HG03558 (cell line): ENCODE results near the gene ZCWPW1.
"Not testable (repeated sequence)": the region's sequence is repeated elsewhere in the genome, so short reads cannot be mapped to it uniquely, and the experiment has no call there.

Source experiments
- ATAC-seq: cut with Tn5 transposase; IDR thresholded peaks from one replicate; pipeline ENCODE4 v1.9.1; 2021; ENCODE audit warnings: moderate number of reproducible peaks; ENCODE audit not compliant: unreplicated experiment; ENCODE audit errors: extremely low read depth

The ZCWPW1 gene

DNA sequence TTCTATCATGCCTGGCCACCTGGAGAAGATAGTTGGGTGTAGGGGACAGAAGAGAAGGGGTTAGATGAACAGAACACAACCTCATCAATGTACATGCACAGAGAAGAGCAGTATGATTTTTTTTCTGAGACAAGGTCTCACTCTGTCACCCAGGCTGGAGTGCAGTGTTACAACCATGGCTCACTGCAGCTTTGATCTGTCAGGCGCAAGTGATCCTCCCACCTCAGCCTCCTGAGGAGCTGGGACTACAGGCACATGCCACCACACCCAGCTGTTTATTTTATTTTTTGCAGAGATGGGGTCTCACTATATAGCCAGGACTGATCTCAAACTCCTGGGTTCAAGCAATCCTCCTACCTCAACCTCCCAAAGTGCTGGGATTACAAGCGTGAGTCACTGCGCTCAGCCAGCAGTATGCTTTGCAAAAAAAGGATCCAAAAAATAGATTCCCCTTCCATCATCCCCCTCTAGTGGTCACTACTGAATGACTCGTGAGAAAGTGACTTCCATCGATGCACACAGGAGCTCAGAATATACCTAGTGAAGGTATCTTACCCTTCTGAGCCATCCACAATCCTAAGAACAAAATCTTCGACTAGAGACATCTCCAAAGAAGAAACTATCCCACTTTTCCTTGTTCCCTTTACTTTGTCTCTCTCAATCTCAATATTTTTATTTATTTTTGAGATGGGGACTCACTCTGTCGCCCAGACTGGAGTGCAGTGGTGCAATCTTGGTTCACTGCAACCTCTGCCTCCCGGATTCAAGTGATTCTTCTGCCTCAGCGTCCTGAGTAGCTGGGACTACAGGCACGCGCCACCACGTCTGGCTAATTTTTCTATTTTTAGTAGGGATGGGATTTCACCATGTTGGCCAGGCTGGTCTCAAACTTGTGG lies 21.0 kb downstream of the ZCWPW1 start:
- no peak for ATAC-seq

DNA sequence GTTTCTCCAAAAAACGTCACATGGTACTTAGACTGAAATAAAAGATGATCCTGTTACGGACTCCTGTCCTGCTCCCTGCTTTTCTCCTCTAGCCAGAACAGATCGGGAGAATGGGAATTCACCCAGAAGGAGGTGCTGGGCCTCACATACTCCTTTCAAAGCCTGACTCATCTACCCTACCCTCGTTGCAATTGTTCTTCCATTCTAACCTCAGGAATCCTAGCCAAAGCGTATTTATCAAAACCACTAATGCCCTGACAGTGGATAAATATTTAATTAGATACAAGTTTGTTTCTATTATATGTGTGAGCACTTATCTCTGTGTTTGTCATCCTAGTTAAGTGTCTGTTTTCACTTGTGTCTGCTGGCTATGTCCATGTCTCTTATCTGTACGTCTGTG lies 21.7 kb downstream of the ZCWPW1 start:
- no peak for ATAC-seq

GRCh38 chr7:100402241-100402640 lies 26.3 kb downstream of the ZCWPW1 start:
- ATAC-seq: no peak

- no peak for ATAC-seq
Measured at GRCh38 chr7:100401811-100402210, 26.7 kb downstream of the ZCWPW1 start.

- ATAC-seq: no peak
Measured at GRCh38 chr7:100400656-100401055, 27.8 kb downstream of the ZCWPW1 start.

- no peak for ATAC-seq
Measured at GRCh38 chr7:100400041-100400440, 28.5 kb downstream of the ZCWPW1 start.

DNA sequence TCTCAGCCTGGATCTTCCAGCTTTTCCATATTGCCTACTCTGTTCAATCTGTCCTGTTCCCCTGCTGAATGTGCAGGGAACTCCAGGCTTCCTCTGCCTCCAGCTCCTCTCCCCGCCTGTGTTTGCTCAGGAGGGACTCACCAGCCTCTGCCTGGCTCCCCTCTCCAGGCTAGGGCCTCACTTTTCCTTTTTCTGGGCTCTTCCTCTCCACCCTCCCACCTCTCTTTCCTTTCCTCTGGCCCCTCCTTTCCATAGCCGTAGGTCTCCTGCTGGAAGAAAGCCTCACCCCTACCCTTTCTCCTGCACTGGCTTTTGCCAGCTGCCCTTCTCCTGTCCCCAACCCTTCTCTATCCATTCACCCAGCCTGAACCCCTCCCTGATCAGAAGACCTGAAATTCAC lies 30.3 kb downstream of the ZCWPW1 start:
- ATAC-seq: no peak

- no peak for ATAC-seq
Measured at GRCh38 chr7:100397315-100398081, 31.0 kb downstream of the ZCWPW1 start.

DNA sequence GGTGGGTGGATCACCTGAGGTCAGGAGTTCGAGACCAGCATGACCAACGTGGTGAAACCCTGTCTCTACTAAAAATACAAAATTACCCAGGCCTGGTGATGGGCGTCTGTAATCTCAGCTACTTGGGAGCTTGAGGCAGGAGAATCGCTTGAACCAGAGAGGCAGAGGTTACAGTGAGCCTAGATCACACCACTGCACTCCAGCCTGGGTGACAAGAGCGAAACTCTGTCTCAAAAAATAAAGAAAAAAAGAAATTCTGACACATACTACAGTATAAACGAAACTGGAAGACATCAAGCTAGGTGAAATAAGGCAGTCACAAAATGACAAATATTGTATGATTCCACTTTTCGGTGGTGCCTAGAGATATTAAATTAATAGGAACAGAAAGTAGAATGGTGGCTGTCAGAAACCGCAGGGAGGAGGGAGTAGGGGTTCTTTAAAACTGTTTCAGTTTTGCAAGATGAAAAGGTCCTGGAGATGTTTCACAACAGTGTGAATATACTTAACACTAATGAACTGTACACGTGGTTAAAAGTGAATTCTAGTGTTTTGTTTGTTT lies 32.0 kb downstream of the ZCWPW1 start:
- peak; percentile 96 for ATAC-seq

GRCh38 chr7:100394077-100394476 lies 34.4 kb downstream of the ZCWPW1 start:
- no peak for ATAC-seq

DNA sequence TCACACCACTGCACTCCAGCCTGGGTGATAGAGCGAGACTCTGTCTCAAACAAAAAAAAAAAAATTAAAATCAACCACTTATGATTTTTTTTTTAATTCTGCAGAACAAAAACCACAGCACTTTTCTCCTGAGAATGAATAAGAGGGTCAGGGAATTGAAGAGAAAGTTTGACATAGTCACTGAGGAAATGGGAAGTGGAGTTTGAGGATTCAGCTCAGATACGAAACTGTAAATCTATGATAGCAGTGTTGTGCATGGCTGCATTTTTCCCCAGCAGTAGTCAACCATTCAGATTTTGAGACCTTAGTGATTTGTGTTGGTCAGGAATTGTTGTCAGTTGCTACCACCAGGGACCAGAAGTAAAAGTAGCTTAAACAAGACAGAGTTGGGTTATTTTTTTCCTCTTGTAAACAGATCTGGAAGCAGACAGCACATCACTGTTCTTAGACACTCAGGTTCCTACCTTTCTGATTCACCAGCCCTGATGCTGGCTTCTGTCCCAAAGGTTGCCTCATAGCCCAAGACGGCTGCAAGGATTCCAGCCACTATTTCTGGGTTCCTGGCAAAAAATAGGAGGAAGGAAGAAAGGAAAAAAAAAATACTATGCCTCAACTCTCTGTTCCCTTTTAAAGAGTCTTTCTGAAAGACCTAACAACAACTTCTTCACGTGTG lies 35.1 kb downstream of the ZCWPW1 start:
- ATAC-seq: no peak

GRCh38 chr7:100390286-100391009 lies 38.1 kb downstream of the ZCWPW1 start:
- no peak for ATAC-seq

DNA sequence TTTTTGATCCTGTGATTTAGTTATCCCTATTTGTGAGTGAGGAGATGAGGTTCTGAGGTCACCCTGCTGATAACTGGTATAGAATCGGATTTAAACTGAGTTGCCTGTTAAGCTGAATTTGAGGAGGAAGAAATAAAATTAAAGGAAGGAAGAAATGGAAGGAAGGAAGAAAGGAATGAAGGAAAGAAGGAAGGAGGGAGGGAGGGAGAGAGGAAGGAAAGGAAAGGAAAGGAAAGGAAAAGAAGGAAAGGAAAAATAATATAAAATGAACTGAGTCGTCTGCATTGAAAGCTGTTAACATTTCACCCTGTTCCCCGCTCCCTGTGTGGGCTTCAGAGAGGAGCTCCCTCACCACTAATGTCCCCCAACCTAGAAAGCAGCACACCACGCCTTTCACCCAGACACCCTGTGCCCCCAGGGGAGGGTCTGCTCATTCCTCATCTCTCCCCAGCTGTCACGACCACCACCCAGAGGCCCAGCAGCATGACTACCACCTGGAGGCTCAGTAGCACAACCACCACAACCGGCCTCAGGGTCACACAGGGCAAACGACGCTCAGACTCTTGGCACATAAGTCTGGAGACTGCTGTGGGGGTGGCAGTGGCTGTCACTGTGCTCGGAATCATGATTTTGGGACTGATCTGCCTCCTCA lies 38.9 kb downstream of the ZCWPW1 start:
- no peak for ATAC-seq

- ATAC-seq: no peak
Measured at GRCh38 chr7:100387695-100388094, 40.8 kb downstream of the ZCWPW1 start.

- no peak for ATAC-seq
Measured at GRCh38 chr7:100386940-100387339, 41.6 kb downstream of the ZCWPW1 start.

DNA sequence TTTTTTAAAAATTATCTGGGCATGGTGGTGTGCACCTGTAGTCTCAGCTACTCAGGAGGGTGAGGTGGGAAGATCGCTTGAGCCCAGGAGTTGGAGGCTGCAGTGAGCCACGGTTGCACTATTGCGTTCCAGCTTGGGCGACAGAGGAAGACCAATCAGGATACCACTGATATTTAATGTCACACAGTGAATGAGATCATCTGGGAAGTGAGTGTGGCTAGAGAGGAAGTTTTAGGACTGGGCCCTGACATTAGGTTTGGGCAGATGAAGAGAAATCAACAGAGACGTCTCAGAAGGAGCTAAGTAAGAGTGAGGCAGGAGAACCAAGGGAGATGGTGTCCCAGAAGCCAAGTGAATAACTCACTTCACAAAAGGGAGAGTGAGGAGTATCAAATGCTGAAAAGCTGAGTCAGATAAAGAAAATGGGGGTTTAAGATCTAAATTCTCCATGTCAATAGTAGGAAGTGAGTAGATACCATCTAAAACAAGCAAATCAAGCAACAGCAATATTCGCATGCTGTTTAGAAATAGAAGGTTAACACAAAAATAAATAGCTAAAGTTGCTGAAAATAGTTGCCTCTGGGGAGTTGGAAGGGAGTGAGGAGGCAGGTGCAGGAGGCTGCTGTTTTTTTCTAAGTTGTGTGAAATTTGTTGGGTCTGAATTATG lies 43.7 kb downstream of the ZCWPW1 start:
- ATAC-seq: no peak

GRCh38 chr7:100382234-100382853 lies 46.2 kb downstream of the ZCWPW1 start:
- not testable (repeated sequence) for ATAC-seq

DNA sequence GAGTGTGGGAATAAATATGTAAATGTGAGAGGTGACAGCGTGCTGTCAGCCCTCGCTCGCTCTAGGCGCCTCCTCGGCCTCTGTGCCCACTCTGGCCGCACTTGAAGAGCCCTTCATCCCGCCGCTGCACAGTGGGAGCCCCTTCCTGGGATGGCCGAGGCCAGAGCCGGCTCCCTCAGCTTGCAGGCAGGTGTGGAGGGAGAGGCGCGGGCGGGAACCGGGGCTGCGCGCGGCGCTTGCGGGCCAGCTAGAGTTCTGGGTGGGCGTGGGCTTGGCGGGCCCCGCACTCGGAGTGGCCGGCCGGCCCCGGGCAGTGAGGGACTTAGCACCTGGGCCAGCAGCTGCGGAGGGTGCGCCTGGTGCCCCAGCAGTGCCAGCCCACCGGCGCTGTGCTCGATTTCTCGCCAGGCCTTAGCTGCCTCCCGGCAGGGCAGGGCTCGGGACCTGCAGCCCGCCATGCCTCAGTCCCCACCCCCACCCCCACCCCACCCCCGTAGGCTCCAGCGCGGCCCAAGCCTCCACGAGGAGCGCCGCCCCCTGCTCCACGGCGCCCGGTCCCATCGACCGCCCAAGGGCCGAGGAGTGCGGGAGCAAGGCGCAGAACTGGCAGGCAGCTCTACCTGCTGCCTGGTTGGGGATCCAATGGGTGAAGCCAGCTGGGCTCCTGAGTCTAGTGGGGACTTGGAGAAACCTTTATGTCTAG lies 46.8 kb downstream of the ZCWPW1 start:
- ATAC-seq: not testable (repeated sequence)
